Epithelial cell of proximal tubule (primary cell): ENCODE measurements around the gene MAB21L2. TPM values are rescaled to one million over a fixed set of nuclear protein-coding genes. Genes with fewer than 3 reads are reported as not detected.

Experiments used
- DNase-seq: peaks from one replicate; pipeline ENCODE4 v3.0.0-alpha.2; 2011; ENCODE audit warnings: low read depth
- H3K4me3 ChIP-seq: 2 replicates; pipeline ENCODE4 v1.5.1; 2011; ENCODE audit warnings: low read depth, mild to moderate bottlenecking, low read length
- total RNA-seq: library from RNA; depleted of rRNA; stranded (reverse); fragments of >200 nt; gene quantifications from 2 replicates; pipeline ENCODE4 v1.2.3, GENCODE V29; 2015
- TF ChIP-seq, protein P1 (sequence below): conservative IDR thresholded peaks from 2 replicates; pipeline ENCODE4 v1.5.1; 2012; ENCODE audit warnings: low read depth, mild to moderate bottlenecking, low read length

Gene MAB21L2
- total RNA-seq, 1 donor from 2014 or later: 0.17 TPM

GRCh38 chr4:150589157-150589556 lies 7.2 kb downstream of the MAB21L2 start:
- H3K4me3 ChIP-seq: no peak overlapping the region
- TF ChIP-seq, protein P1, sequence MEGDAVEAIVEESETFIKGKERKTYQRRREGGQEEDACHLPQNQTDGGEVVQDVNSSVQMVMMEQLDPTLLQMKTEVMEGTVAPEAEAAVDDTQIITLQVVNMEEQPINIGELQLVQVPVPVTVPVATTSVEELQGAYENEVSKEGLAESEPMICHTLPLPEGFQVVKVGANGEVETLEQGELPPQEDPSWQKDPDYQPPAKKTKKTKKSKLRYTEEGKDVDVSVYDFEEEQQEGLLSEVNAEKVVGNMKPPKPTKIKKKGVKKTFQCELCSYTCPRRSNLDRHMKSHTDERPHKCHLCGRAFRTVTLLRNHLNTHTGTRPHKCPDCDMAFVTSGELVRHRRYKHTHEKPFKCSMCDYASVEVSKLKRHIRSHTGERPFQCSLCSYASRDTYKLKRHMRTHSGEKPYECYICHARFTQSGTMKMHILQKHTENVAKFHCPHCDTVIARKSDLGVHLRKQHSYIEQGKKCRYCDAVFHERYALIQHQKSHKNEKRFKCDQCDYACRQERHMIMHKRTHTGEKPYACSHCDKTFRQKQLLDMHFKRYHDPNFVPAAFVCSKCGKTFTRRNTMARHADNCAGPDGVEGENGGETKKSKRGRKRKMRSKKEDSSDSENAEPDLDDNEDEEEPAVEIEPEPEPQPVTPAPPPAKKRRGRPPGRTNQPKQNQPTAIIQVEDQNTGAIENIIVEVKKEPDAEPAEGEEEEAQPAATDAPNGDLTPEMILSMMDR: no peak
- no peak for DNase-seq

DNA sequence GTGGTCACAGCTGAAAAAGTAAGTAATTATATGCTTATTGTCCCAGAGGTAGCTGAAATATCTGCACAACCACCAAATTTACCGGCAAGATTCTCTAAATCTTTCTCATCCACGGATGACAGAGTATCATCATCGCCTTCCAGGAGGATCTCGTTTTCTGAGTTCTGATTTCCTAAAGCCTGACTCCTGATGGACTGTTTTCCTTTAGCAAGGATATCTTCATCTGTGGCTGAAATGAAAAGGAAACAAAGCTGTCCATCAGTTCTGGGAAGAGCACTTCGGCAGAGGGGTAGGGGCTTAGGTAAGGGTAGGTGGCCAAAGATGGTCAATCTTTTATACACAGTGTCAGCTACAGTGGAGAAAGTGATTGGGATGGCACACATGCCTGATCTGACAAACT lies 8.7 kb downstream of the MAB21L2 start:
- no peak for DNase-seq
- TF ChIP-seq, protein P1: no peak
- H3K4me3 ChIP-seq: no peak overlapping the region

DNA sequence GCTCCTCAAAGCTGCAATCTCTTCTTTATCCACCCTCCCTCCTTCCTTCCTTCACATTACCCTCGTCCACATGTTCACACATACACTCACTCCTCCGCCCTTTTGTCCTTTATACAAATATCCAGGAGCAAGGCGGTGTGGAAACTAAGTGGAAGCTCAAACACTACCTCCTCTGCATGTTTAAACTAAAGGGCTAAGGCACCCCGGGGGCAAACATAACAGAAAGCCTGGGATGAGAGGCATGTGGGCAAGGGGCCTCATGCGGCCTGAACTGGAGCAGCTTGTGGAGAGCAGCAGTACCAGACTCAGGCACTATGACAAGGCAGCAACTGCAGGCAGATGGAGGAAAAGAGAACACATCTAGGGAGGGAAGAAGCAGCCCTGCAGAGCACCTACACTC lies 9.5 kb downstream of the MAB21L2 start:
- no peak overlapping the region for H3K4me3 ChIP-seq
- TF ChIP-seq, protein P1: no peak
- DNase-seq: no peak

DNA sequence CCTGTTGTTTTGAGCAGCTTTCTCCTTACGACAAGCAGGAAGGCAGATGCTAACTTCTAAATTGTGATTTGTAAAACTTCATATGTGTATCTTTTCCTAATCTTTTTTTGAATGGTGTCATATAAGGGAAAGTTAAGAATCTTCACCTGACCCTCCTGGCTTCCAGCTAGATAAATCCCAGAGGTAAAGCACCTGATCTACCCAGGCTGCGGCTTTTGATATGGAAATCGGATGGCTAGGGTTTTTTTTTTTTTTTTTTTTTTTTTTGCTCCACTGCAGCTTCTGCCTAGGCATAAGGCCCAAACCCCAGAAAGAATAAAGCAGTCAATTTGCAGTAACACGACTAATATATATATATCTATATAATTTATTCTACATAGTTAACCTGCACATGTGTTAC lies 10.0 kb downstream of the MAB21L2 start:
- TF ChIP-seq, protein P1: no peak
- H3K4me3 ChIP-seq: no peak overlapping the region
- no peak for DNase-seq

DNA sequence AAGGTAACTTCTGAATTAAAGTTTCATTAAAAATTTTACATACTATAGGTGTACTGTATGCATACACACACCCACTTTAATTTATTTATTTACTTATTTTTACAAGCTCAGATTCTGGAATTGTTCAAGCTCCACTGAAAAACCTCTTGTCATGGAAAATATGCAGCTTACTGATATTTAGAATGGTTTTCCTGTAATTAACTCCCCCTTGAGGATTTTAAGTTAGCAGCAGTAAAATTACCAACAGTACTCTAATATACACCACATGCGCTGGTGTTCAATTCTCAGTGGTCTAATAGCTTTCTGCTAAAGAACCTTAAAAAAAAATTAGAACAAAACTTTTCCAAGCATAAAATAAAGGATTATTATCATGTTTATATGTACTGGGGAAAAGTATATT lies 12.0 kb downstream of the MAB21L2 start:
- no peak overlapping the region for H3K4me3 ChIP-seq
- no peak for DNase-seq
- TF ChIP-seq, protein P1: no peak

GRCh38 chr4:150598909-150599308 lies 17.0 kb downstream of the MAB21L2 start:
- no peak for DNase-seq
- TF ChIP-seq, protein P1: no peak
- H3K4me3 ChIP-seq: no peak overlapping the region

DNA sequence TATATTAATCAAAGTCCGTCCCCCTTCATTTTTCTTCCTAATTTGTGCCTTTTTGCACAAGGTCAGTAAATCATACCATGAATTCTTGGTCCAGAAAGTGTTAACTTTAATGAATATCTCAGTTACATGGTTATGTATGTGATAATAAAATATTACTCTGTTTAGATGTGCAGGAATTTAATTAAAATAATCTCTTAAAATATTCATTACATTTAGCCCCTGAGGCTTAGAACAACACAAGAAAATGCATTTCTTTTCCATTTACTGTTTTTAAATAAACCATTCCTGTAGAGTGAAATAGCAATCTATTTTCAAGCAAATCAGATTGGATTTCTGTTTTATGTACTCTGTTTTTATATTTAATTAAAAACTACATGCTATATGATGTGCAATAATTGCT lies 17.6 kb downstream of the MAB21L2 start:
- DNase-seq: no peak
- TF ChIP-seq, protein P1: no peak
- H3K4me3 ChIP-seq: no peak overlapping the region
